Gastrocnemius medialis (tissue), 4 donors: ENCODE results near the gene MTLN. TPM values are rescaled to one million over a fixed set of nuclear protein-coding genes. Genes with fewer than 3 reads are reported as not detected.
A peak's percentile ranks its signal among the peaks of the same experiment; 100 is the strongest.

Source experiments
- ATAC-seq, 2 donors: fragments of 150-250 bp; one replicate each; pipeline ENCODE4 v1.9.1; 2016
- DNase-seq, 2 donors: peaks; one replicate each; pipeline ENCODE4 v3.0.0-alpha.2; 2019
- H3K27ac ChIP-seq, 4 donors: fragments of 200-600 bp; sonication (generic); 1 replicate in 1 of 4; 2 replicates in 3 of 4; pipeline ENCODE4 v1.5.1; 2016 to 2018; ENCODE audit warnings: mild to moderate bottlenecking in 2 of 4, moderate library complexity in 1 of 4
- H3K27me3 ChIP-seq, 3 donors: fragments of 200-600 bp; sonication (generic) in 2 of 3; 1 replicate in 1 of 3; 2 replicates in 2 of 3; pipeline versions ENCODE4 v1.5.1 to v1.6.0; 2016 to 2019; ENCODE audit warnings: mild to moderate bottlenecking in 1 of 3, moderate library complexity in 1 of 3
- H3K36me3 ChIP-seq, 2 donors: fragments of 200-600 bp; sonication (generic) in 1 of 2; one replicate each; pipeline ENCODE4 v1.5.1; 2017 to 2018
- H3K4me1 ChIP-seq, 2 donors: fragments of 200-600 bp; sonication (generic) in 1 of 2; one replicate each; pipeline ENCODE4 v1.5.1; 2016 to 2017; ENCODE audit warnings: mild to moderate bottlenecking in 2 of 2
- H3K4me3 ChIP-seq, 4 donors: fragments of 200-600 bp; sonication (generic) in 3 of 4; 1 replicate in 1 of 4; 2 replicates in 3 of 4; pipeline ENCODE4 v1.5.1; 2016 to 2019; ENCODE audit warnings: mild to moderate bottlenecking in 2 of 4
- H3K9me3 ChIP-seq, 3 donors: fragments of 200-600 bp; sonication (generic) in 2 of 3; 1 replicate in 1 of 3; 2 replicates in 2 of 3; pipeline ENCODE4 v1.5.1; 2016 to 2019
- POLR2A ChIP-seq, 2 donors: fragments of 450-650 bp; IDR thresholded peaks; one replicate each; pipeline ENCODE4 v1.6.1; 2017; ENCODE audit warnings: antibody characterized with exemption in 2 of 2, mild to moderate bottlenecking in 2 of 2, moderate library complexity in 2 of 2
- in situ Hi-C, 4 donors: fragments of 200-750 bp; cut with MboI; loops; one replicate each; pipeline versions ENCODE4 v1.15.0 to v1.8.0; 2017; ENCODE audit warnings: low sequenced_read_pairs in 4 of 4
- intact Hi-C: fragments of 100-400 bp; cut with DNase I; formaldehyde crosslinking; loops from one replicate; pipeline ENCODE4 v1.15.1; 2023; ENCODE audit warnings: low total_unique reads
- total RNA-seq, 4 donors: library from RNA; depleted of rRNA; stranded (reverse); fragments of >200 nt; gene quantifications; one replicate each; pipeline versions ENCODE4 v1.1.0 to v1.2.3, GENCODE V29; 2016
- TF ChIP-seq, protein P1 (sequence below), 5 experiments: fragments of 450-650 bp in 3 of 5; fragments of 200-600 bp in 2 of 5; sonication (generic) in 2 of 5; IDR thresholded peaks in 4 of 5; conservative IDR thresholded peaks in 1 of 5; 1 replicate in 4 of 5; 2 replicates in 1 of 5; pipeline ENCODE4 v1.5.1; 2016 to 2019; ENCODE audit warnings: antibody characterized with exemption in 5 of 5, mild to moderate bottlenecking in 3 of 5, moderate library complexity in 3 of 5

The MTLN gene
- total RNA-seq, 4 donors from 2014 or later = 141 to 685 (median 391) TPM

DNA sequence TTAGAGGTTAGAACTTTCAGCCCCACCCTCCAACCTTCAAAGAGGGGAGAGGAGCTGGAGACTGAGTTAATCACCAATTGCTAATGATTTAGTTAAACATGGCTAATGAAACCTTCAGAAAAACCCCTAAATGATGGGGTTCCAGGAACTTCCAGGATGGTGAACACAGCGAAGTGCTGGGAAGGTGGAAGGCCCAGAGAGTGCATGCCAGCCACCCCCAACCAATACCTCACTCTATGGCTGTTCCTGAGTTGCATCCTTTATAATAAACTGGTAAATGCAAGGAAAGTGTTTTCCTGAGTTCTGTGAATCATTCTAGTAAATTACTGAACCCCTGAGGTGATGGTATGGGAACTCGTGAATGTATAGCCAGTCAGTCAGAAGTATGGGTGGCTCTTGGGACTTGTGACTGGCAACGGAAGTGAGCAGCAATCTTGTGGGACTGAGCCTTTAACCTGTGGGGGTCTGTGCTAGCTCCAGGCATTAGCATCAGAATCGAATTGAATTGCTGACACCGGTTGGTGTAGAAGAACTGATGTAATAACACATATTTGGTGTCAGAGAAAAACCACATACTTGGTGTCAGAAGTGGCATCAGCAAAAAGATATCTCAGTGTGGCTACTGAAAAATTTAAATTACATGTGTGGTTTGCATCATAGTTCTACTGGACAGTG lies 44.9 kb downstream of the MTLN start:
- ATAC-seq = no peak
- Histone ChIP-seq H3K36me3 (peaks cover 0 to 15% of the 10 kb centered on the region in 2 donors), H3K4me1 (peaks cover 42 to 43% of the 10 kb centered on the region in 2 donors), H3K27ac (peak overlapping the region; percentile 86 to 93 (median 88)), H3K9me3 (no peaks in the 10 kb centered on the region), H3K4me3 (no peak overlapping the region), H3K27me3 (no peaks in the 10 kb centered on the region)
- intact Hi-C loops (no loop called here), in situ Hi-C loops (no loop called here)
- DNase-seq = no peak
- TF ChIP-seq POLR2A (IDR thresholded peaks at IDR 0.05) = no peak
- TF ChIP-seq, protein P1, sequence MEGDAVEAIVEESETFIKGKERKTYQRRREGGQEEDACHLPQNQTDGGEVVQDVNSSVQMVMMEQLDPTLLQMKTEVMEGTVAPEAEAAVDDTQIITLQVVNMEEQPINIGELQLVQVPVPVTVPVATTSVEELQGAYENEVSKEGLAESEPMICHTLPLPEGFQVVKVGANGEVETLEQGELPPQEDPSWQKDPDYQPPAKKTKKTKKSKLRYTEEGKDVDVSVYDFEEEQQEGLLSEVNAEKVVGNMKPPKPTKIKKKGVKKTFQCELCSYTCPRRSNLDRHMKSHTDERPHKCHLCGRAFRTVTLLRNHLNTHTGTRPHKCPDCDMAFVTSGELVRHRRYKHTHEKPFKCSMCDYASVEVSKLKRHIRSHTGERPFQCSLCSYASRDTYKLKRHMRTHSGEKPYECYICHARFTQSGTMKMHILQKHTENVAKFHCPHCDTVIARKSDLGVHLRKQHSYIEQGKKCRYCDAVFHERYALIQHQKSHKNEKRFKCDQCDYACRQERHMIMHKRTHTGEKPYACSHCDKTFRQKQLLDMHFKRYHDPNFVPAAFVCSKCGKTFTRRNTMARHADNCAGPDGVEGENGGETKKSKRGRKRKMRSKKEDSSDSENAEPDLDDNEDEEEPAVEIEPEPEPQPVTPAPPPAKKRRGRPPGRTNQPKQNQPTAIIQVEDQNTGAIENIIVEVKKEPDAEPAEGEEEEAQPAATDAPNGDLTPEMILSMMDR (IDR thresholded peaks at IDR 0.05 in 4 of 5, conservative IDR thresholded peaks at IDR 0.05 in 1 of 5) = no peak

DNA sequence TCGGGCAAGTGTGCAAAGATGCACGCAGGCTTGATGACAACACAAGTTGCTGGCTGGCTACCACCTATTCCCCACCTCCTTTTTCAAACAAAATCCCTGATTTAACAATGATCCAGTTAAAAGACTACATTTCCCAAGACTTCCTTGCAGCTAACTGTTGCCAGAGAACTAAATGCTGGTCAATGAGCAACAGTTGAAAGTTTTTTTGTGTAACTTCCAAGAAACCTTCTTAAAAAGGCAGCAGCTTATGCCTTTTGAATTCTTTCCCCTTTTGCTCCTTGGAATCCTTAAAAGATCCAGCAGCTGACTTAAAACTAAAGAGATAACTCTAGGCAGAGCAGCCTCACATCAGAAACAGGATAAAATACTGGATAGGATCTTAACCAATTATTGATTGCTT lies 46.1 kb downstream of the MTLN start:
- H3K27me3 ChIP-seq = no peaks in the 10 kb centered on the region
- ATAC-seq (no peak), DNase-seq (no peak)
- in situ Hi-C loops = no loop called here
- TF ChIP-seq POLR2A (IDR thresholded peaks at IDR 0.05) = no peak
- TF ChIP-seq, protein P1 (IDR thresholded peaks at IDR 0.05 in 4 of 5, conservative IDR thresholded peaks at IDR 0.05 in 1 of 5) = no peak
- intact Hi-C loops = no loop called here
- peaks cover 0 to 27% of the 10 kb centered on the region in 2 donors for H3K36me3 ChIP-seq
- peaks cover 42 to 43% of the 10 kb centered on the region in 2 donors for H3K4me1 ChIP-seq
- H3K4me3 ChIP-seq = no peak overlapping the region
- peak overlapping the region in 3 of 4 donors; percentile 86 to 93 (median 88) for H3K27ac ChIP-seq
- H3K9me3 ChIP-seq = no peaks in the 10 kb centered on the region

Other genes starting within 250 kb of the MTLN start
- 1 to 10 TPM; 1.7 to 3.8 (median 2.5) TPM for gene MALL, start 96.7 kb downstream of the MTLN start, total RNA-seq
- 10 to 100 TPM in 1 of 4 donors, 1 to 10 TPM in 3; 3.8 to 10.3 (median 4.6) TPM for gene NPHP1, start 7.5 kb downstream of the MTLN start, total RNA-seq